ENCODE data around the gene USP17L24. TPM values are rescaled to one million over a fixed set of nuclear protein-coding genes. Genes with fewer than 3 reads are reported as not detected.
"Not testable (repeated sequence)": the region's sequence is repeated elsewhere in the genome, so short reads cannot be mapped to it uniquely, and the experiment has no call there.

The USP17L24 gene
- total RNA-seq, result not detected

- not testable (repeated sequence) for H3K9me3 Mint-ChIP-seq; H3K27me3 Mint-ChIP-seq; H3K4me1 Mint-ChIP-seq; ATAC-seq (replicated peaks); H3K4me3 Mint-ChIP-seq; H3K27ac Mint-ChIP-seq; H3K36me3 Mint-ChIP-seq (ENCODE audit: low read depth)
These were observed at the start of gene USP17L24 for GRCh38 chr4:9324865-9325264. Gene USP17L24, plus strand, starts transcription at chr4:9325165. Its CDS starts 0 bp downstream, at chr4:9325165.

GRCh38 chr4:9324191-9324590 lies 774 bp upstream of the USP17L24 start:
- not testable (repeated sequence) for H3K4me3 Mint-ChIP-seq; H3K27ac Mint-ChIP-seq; H3K36me3 Mint-ChIP-seq (ENCODE audit: low read depth); H3K9me3 Mint-ChIP-seq; ATAC-seq (replicated peaks); H3K4me1 Mint-ChIP-seq; H3K27me3 Mint-ChIP-seq

- not testable (repeated sequence) for H3K4me1 Mint-ChIP-seq; H3K27ac Mint-ChIP-seq; H3K27me3 Mint-ChIP-seq; H3K36me3 Mint-ChIP-seq (ENCODE audit: low read depth); H3K4me3 Mint-ChIP-seq; H3K9me3 Mint-ChIP-seq; ATAC-seq (replicated peaks)
These were observed 4.6 kb downstream of the USP17L24 start, which contains the start of gene USP17L25 for GRCh38 chr4:9329611-9330010. Gene USP17L25, plus strand, starts transcription at chr4:9329911. Its CDS starts 0 bp downstream, at chr4:9329911.

- ATAC-seq (replicated peaks); H3K36me3 Mint-ChIP-seq (ENCODE audit: low read depth); H3K27me3 Mint-ChIP-seq; H3K4me3 Mint-ChIP-seq; H3K27ac Mint-ChIP-seq; H3K4me1 Mint-ChIP-seq; H3K9me3 Mint-ChIP-seq: not testable (repeated sequence)
These were observed 9.4 kb downstream of the USP17L24 start, which contains the start of gene USP17L26 for GRCh38 chr4:9334358-9334757. Gene USP17L26, plus strand, starts transcription at chr4:9334658. Its CDS starts 0 bp downstream, at chr4:9334658.

- not testable (repeated sequence) for H3K9me3 Mint-ChIP-seq; H3K27me3 Mint-ChIP-seq; H3K27ac Mint-ChIP-seq; H3K4me1 Mint-ChIP-seq; H3K36me3 Mint-ChIP-seq (ENCODE audit: low read depth); H3K4me3 Mint-ChIP-seq; ATAC-seq (replicated peaks)
These were observed 14.1 kb downstream of the USP17L24 start, which contains the start of gene USP17L5 for GRCh38 chr4:9339103-9339502. Gene USP17L5, plus strand, starts transcription at chr4:9339403. Its CDS starts 0 bp downstream, at chr4:9339403.

- not testable (repeated sequence) for H3K36me3 Mint-ChIP-seq (ENCODE audit: low read depth); H3K27me3 Mint-ChIP-seq; H3K27ac Mint-ChIP-seq; H3K9me3 Mint-ChIP-seq; H3K4me3 Mint-ChIP-seq; ATAC-seq (replicated peaks); H3K4me1 Mint-ChIP-seq
These were observed 18.9 kb downstream of the USP17L24 start, which contains the start of gene USP17L27 for GRCh38 chr4:9343848-9344247. Gene USP17L27, plus strand, starts transcription at chr4:9344148. Its CDS starts 0 bp downstream, at chr4:9344148.

GRCh38 chr4:9348593-9348992 lies 23.6 kb downstream of the USP17L24 start, which contains the start of gene USP17L28:
Gene USP17L28, plus strand, starts transcription at chr4:9348893. Its CDS starts 0 bp downstream, at chr4:9348893.
- H3K4me1 Mint-ChIP-seq; H3K36me3 Mint-ChIP-seq (ENCODE audit: low read depth); H3K9me3 Mint-ChIP-seq; ATAC-seq (replicated peaks); H3K27ac Mint-ChIP-seq; H3K27me3 Mint-ChIP-seq; H3K4me3 Mint-ChIP-seq: not testable (repeated sequence)

GRCh38 chr4:9350866-9351265 lies 25.9 kb downstream of the USP17L24 start:
- H3K4me3 Mint-ChIP-seq; H3K27me3 Mint-ChIP-seq; H3K4me1 Mint-ChIP-seq; H3K9me3 Mint-ChIP-seq; H3K36me3 Mint-ChIP-seq (ENCODE audit: low read depth); H3K27ac Mint-ChIP-seq; ATAC-seq (replicated peaks): not testable (repeated sequence)

GRCh38 chr4:9353338-9353737 lies 28.4 kb downstream of the USP17L24 start, which contains the start of gene USP17L29:
Gene USP17L29, plus strand, starts transcription at chr4:9353638. Its CDS starts 0 bp downstream, at chr4:9353638.
- not testable (repeated sequence) for ATAC-seq (replicated peaks); H3K27me3 Mint-ChIP-seq; H3K27ac Mint-ChIP-seq; H3K36me3 Mint-ChIP-seq (ENCODE audit: low read depth); H3K9me3 Mint-ChIP-seq; H3K4me3 Mint-ChIP-seq; H3K4me1 Mint-ChIP-seq

GRCh38 chr4:9362829-9363228 lies 37.9 kb downstream of the USP17L24 start, which contains the start of gene USP17L30:
Gene USP17L30, plus strand, starts transcription at chr4:9363129. Its CDS starts 0 bp downstream, at chr4:9363129.
- not testable (repeated sequence) for H3K4me1 Mint-ChIP-seq; H3K9me3 Mint-ChIP-seq; H3K36me3 Mint-ChIP-seq (ENCODE audit: low read depth); H3K27me3 Mint-ChIP-seq; ATAC-seq (replicated peaks); H3K27ac Mint-ChIP-seq; H3K4me3 Mint-ChIP-seq

Other genes starting within 250 kb of the USP17L24 start
- gene FAM90A26, start 154.8 kb upstream of the USP17L24 start, total RNA-seq, result not detected
- gene USP17L10, start 114.5 kb upstream of the USP17L24 start, total RNA-seq, result not detected
- not detected for gene USP17L11, start 109.8 kb upstream of the USP17L24 start, total RNA-seq
- gene USP17L12, start 105.0 kb upstream of the USP17L24 start, total RNA-seq, result not detected
- gene USP17L13, start 100.3 kb upstream of the USP17L24 start, total RNA-seq, result not detected
- not detected for gene USP17L15, start 90.8 kb upstream of the USP17L24 start, total RNA-seq
- gene USP17L17, start 81.3 kb upstream of the USP17L24 start, total RNA-seq, result not detected
- not detected for gene USP17L18, start 76.5 kb upstream of the USP17L24 start, total RNA-seq
- gene USP17L19, start 71.8 kb upstream of the USP17L24 start, total RNA-seq, result not detected
- gene USP17L20, start 67.0 kb upstream of the USP17L24 start, total RNA-seq, result not detected
- gene USP17L21, start 62.3 kb upstream of the USP17L24 start, total RNA-seq, result not detected
- not detected for gene USP17L22, start 57.5 kb upstream of the USP17L24 start, total RNA-seq
- not detected for gene USP17L25, start 4.7 kb downstream of the USP17L24 start, total RNA-seq
- not detected for gene USP17L26, start 9.5 kb downstream of the USP17L24 start, total RNA-seq
- not detected for gene USP17L5, start 14.2 kb downstream of the USP17L24 start, total RNA-seq
- gene USP17L27, start 19.0 kb downstream of the USP17L24 start, total RNA-seq, result not detected
- not detected for gene USP17L28, start 23.7 kb downstream of the USP17L24 start, total RNA-seq
- not detected for gene USP17L29, start 28.5 kb downstream of the USP17L24 start, total RNA-seq
- not detected for gene USP17L30, start 38.0 kb downstream of the USP17L24 start, total RNA-seq
- not detected for gene DEFB131A, start 119.2 kb downstream of the USP17L24 start, total RNA-seq